ENCODE measurements around the gene GALNS.
A peak's percentile ranks its signal among the peaks of the same experiment; 100 is the strongest.

GALNS gene

DNA sequence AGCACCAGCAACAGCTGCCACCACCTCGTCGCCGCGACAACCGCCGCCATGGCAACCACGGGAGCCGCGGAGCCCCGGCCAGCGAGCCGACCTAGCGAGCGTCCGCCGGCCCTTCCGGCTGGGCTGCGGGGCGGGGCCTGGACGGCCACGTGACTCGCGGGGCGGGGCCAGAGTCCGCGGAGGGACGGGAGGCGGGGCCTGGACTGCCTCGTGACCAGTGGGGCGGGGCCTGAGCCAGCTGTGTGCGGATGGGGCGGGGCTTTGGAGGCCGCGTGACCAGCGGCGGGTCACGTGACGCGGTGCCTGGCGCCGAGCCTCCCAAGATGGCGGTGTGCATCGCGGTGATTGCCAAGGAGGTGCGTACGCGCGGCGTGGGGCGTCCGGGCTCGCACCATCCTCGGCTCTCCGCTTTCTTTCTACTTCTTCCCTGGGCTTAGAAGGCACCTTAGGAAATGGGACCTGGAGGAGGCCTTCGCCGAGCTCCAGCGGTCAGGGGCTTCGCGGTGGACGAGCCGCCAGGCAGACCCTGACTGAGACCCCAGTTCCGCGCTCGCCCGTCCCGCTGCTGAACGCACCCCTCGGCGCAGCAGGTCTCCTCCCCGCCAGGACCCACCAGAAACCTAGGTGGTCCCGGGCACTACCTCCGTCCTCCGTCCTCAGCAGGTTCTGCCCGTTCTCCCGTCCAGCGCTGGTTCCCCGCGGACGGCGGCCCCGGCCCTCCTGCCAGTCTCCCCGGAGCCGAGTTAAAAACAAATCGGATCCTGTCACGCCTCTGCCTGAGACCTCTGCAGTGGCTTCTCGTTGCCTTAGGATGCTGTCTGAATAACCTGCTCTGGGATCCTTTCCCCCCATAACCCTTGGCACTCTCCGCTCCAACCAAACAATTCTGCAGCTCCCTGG is at the start of gene GALNS, which contains the start of gene TRAPPC2L:
Gene GALNS (minus strand): TSS at position 120 of the 900 bp plus-strand sequence. CDS start 70 bp downstream, at position 50.
Gene TRAPPC2L (plus strand): TSS at position 300 of the 900 bp plus-strand sequence. CDS start 24 bp downstream, at position 324.
- no peaks in the 10 kb centered on the region for H3K9me3 ChIP-seq (ENCODE audit: control insufficient read depth, insufficient read depth, low read length)
- H3K9ac ChIP-seq (ENCODE audit: low read depth, low read length): peak within 1 kb of the TSS; percentile 60
- peaks cover 10% of the 10 kb centered on the region; the same call in 1 of the 2 replicates for H3K36me3 ChIP-seq (ENCODE audit: insufficient read depth, low read length)
- peaks cover 4% of the 10 kb centered on the region for H3K4me1 ChIP-seq (ENCODE audit: insufficient read depth, low read length)

GRCh38 chr16:88906020-88906419 is 49.3 kb upstream of the GALNS start:
- H3K9ac ChIP-seq (ENCODE audit: low read depth, low read length): no peak overlapping the region
- H3K4me1 ChIP-seq (ENCODE audit: insufficient read depth, low read length): peaks cover 5% of the 10 kb centered on the region; the same call in 1 of the 2 replicates
- no peaks in the 10 kb centered on the region for H3K36me3 ChIP-seq (ENCODE audit: insufficient read depth, low read length)
- H3K9me3 ChIP-seq (ENCODE audit: control insufficient read depth, insufficient read depth, low read length): no peaks in the 10 kb centered on the region

DNA sequence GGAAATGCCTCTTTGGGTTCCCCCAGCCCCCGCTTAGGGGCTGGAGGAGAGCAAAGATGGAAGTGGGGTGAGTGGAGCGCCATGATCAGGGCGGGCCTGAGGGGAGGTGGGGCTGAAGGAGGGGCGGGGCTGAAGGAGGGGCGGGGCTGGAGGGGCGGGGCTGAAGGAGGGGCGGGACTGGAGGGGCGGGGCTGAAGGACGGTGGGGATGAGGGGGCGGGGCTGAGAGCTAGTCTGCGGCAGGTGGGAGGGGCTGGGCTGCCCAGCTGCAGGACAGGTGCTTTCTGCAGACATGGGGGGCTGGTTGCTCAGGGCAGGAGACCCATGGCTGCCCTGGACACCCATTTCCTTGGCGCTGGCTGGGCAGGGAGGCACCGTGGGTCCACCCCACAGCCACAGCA is 48.8 kb upstream of the GALNS start:
- H3K4me1 ChIP-seq (ENCODE audit: insufficient read depth, low read length): peaks cover 5% of the 10 kb centered on the region; the same call in 1 of the 2 replicates
- H3K9ac ChIP-seq (ENCODE audit: low read depth, low read length): peak overlapping the region; percentile 15; the same call in 1 of the 2 replicates
- H3K36me3 ChIP-seq (ENCODE audit: insufficient read depth, low read length): no peaks in the 10 kb centered on the region
- H3K9me3 ChIP-seq (ENCODE audit: control insufficient read depth, insufficient read depth, low read length): no peaks in the 10 kb centered on the region

DNA sequence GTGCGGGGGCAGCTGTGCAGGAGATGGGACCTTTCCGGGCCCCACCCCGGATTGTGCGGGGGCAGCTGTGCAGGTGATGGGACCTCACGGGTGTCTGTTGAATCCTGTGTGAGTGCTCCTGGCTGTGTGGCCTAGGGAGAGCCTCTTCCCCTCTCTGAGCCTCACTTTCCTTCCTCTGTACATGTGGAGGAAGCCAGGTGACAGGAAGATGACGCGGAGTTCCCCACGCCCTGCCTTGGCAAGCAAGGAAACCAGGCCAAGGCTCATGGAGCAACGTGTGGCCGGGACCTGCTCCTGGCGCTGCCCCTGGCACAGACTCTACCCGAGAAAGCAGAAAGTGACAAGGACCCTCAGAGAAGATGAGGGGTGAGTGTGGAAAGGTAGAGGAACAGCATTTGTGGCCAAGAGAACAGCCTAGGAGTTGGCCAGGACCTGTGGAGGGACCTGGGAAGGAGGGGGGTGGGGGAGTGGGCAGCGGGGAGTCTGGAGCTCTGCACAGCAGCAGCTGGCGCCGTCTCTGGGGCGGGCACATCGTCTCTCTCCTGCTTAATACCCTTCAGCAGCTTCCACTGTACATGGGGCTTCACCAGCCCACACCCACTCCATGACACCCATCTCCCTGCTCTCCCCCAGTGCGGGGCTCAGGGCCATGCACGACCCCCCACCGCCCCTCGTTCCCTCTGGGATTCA is 48.1 kb upstream of the GALNS start:
- peaks cover 5% of the 10 kb centered on the region; the same call in 1 of the 2 replicates for H3K4me1 ChIP-seq (ENCODE audit: insufficient read depth, low read length)

DNA sequence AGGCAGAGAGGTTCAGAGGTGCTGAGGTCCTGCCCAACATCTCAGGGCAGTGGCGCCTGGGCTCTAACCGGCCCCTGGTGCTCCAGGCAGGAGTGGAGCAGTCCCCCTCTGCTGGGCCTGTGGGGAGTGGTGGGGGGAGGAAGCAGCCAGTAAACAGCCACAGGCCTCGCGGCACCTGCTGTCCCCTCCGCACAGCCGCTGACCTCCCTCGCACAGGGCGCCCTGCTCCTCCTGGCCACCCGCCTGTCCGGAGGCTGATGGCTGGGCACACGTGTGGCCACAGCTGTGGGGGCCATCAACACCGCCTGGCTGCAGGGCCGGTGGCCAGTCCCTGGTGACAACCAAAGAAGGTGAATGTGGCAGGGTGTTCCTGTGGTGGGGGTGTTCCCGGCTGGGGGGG is 46.5 kb upstream of the GALNS start:
- Histone ChIP-seq H3K36me3 (ENCODE audit: insufficient read depth, low read length) (no peaks in the 10 kb centered on the region), H3K9me3 (ENCODE audit: control insufficient read depth, insufficient read depth, low read length) (no peaks in the 10 kb centered on the region), H3K9ac (ENCODE audit: low read depth, low read length) (no peak overlapping the region), H3K4me1 (ENCODE audit: insufficient read depth, low read length) (peaks cover 5% of the 10 kb centered on the region; the same call in 1 of the 2 replicates)

More for the DNA sequence above, 48.1 kb upstream of the GALNS start:
- no peaks in the 10 kb centered on the region for H3K36me3 ChIP-seq (ENCODE audit: insufficient read depth, low read length)
- H3K9ac ChIP-seq (ENCODE audit: low read depth, low read length): peak overlapping the region; percentile 15; the same call in 1 of the 2 replicates
- H3K9me3 ChIP-seq (ENCODE audit: control insufficient read depth, insufficient read depth, low read length): no peaks in the 10 kb centered on the region

DNA sequence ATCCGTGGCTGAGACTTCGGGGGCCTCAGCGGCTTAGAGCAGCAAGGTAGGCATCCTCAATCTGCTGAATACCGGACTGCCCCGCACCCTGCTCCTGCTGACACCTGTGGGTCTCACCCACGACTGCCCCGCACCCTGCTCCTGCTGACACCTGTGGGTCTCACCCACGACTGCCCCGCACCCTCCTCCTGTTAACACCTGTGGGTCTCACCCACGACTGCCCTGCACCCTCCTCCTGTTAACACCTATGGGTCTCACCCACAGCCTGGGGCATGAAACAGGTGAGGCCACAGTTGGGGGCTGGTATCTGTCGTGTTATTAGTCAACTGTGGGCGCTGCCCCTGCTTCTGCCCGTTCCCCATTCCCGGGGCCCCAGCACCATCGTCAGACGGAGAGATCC is 46.0 kb upstream of the GALNS start:
- no peaks in the 10 kb centered on the region for H3K36me3 ChIP-seq (ENCODE audit: insufficient read depth, low read length)
- H3K4me1 ChIP-seq (ENCODE audit: insufficient read depth, low read length): peaks cover 5% of the 10 kb centered on the region; the same call in 1 of the 2 replicates
- H3K9me3 ChIP-seq (ENCODE audit: control insufficient read depth, insufficient read depth, low read length): no peaks in the 10 kb centered on the region
- H3K9ac ChIP-seq (ENCODE audit: low read depth, low read length): no peak overlapping the region

GRCh38 chr16:88901718-88902337 is 45.1 kb upstream of the GALNS start:
- H3K9me3 ChIP-seq (ENCODE audit: control insufficient read depth, insufficient read depth, low read length): no peaks in the 10 kb centered on the region
- H3K4me1 ChIP-seq (ENCODE audit: insufficient read depth, low read length): peaks cover 5% of the 10 kb centered on the region; the same call in 1 of the 2 replicates
- no peaks in the 10 kb centered on the region for H3K36me3 ChIP-seq (ENCODE audit: insufficient read depth, low read length)
- H3K9ac ChIP-seq (ENCODE audit: low read depth, low read length): no peak overlapping the region

DNA sequence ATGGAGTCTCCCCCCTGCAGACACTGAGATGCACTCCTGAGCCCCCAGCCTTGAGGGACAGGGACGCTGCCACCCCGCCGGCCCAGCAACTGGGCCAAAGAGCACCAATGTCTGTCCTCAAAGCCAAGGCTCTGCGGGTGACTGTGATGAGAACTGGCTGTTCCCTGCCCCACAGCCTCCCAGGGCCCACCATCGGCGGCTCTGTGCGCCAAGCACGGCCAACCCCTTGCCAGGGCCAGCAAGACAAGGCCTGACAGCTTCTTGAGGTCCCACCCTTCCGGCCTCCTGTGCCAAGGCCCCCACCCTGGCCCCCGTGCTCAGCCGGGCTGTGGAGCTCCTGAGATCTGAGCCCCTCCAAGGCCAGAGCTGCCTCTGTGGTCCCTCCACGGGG is 43.9 kb upstream of the GALNS start:
- peaks cover 5% of the 10 kb centered on the region; the same call in 1 of the 2 replicates for H3K4me1 ChIP-seq (ENCODE audit: insufficient read depth, low read length)
- no peaks in the 10 kb centered on the region for H3K9me3 ChIP-seq (ENCODE audit: control insufficient read depth, insufficient read depth, low read length)
- no peaks in the 10 kb centered on the region for H3K36me3 ChIP-seq (ENCODE audit: insufficient read depth, low read length)
- no peak overlapping the region for H3K9ac ChIP-seq (ENCODE audit: low read depth, low read length)

GRCh38 chr16:88899901-88900661 is 43.3 kb upstream of the GALNS start:
- H3K9me3 ChIP-seq (ENCODE audit: control insufficient read depth, insufficient read depth, low read length): no peaks in the 10 kb centered on the region

DNA sequence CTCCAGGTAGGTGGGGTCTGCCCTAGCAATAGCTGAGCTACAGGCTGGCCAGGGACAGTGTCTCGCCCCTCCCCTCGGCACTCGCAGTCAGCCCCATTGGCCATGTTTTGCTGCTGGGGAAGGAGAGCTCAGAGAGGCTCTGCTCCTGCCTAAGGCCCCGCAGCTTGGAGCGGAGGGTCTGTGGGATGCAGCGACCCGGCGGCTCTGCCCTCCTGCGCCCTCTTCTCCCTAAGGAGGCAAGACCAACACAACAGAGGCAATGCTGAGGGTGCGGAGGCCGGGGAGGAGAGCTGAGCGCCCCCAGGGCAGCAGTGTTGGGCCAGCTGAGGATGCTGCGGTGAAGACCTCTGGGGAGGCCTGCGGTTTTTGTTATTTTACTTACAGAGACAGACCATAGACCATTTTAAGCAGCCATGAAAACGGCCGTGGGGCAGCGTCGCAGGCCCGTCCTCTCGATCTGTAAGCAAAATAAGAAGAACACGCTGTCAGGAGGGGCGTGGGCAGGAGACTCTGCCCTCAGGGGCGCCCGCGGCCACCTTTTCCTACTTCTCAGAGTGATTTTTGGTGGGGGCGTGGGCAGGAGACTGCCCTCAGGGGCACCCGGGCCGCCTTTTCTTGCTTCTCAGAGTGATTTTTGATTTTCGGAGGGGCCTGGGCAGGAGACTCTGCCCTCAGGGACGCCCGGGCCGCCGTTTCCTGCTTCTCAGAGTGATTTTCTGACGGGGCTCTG is 41.1 kb upstream of the GALNS start:
- H3K4me1 ChIP-seq (ENCODE audit: insufficient read depth, low read length): peaks cover 5% of the 10 kb centered on the region; the same call in 1 of the 2 replicates
- no peaks in the 10 kb centered on the region for H3K36me3 ChIP-seq (ENCODE audit: insufficient read depth, low read length)
- no peak overlapping the region for H3K9ac ChIP-seq (ENCODE audit: low read depth, low read length)
- no peaks in the 10 kb centered on the region for H3K9me3 ChIP-seq (ENCODE audit: control insufficient read depth, insufficient read depth, low read length)

More at GRCh38 chr16:88899901-88900661, 43.3 kb upstream of the GALNS start:
- no peaks in the 10 kb centered on the region for H3K36me3 ChIP-seq (ENCODE audit: insufficient read depth, low read length)
- H3K4me1 ChIP-seq (ENCODE audit: insufficient read depth, low read length): peaks cover 5% of the 10 kb centered on the region; the same call in 1 of the 2 replicates
- no peak overlapping the region for H3K9ac ChIP-seq (ENCODE audit: low read depth, low read length)

DNA sequence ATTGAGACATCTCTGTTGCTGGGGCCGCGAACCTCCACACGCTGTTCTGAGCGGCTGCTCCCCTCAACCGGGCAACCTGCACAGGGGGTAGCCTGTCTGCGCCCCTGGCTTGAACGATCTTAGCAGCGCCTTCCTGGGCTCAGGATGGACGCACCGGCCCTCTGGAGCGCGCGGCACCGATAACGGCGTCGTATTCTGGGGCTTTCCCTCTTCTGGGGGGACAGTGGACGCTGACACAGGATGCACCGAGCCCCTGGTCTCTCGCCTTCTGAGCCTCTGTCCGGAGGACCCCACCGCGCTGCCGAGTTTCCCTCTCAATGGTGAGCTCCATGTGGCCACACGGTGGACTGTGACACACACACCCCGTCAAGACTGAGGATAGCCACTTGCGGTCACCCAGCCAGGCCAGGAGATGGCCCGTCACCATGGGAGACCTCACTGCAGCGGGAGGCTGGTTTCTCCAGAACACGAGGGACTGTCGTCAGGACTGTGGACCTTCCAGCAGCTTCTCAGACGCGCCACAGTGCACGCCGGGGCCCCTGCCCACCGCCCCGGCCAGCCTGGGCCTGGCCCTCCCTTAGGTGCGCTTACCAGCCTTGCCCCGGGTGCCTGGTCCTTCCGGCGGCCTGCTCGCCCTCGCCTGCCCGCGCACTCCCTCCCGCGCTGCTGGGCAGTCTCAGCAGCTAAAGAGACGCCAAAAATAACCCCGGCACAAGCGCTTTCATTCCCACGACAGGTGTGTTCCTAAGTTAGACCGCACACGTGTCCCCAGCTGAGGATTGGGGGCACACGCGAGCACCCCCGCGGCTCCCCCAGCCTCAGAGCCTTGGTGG is 39.7 kb upstream of the GALNS start:
- Histone ChIP-seq H3K36me3 (ENCODE audit: insufficient read depth, low read length) (no peaks in the 10 kb centered on the region), H3K4me1 (ENCODE audit: insufficient read depth, low read length) (no peaks in the 10 kb centered on the region), H3K9me3 (ENCODE audit: control insufficient read depth, insufficient read depth, low read length) (no peaks in the 10 kb centered on the region), H3K9ac (ENCODE audit: low read depth, low read length) (no peak overlapping the region)

- Histone ChIP-seq H3K4me1 (ENCODE audit: insufficient read depth, low read length) (no peaks in the 10 kb centered on the region), H3K9ac (ENCODE audit: low read depth, low read length) (no peak overlapping the region), H3K36me3 (ENCODE audit: insufficient read depth, low read length) (no peaks in the 10 kb centered on the region), H3K9me3 (ENCODE audit: control insufficient read depth, insufficient read depth, low read length) (no peaks in the 10 kb centered on the region)
These were observed 38.6 kb upstream of the GALNS start for GRCh38 chr16:88895335-88895734.

Data from ES-I3 (cell line).